OCI-LY3 (cell line): Measurements from ENCODE around the gene SEC31B.

Experiments used
- H2AFZ ChIP-seq: fragments of 200-600, 300-600 bp; shearing (Covaris generic); 2 replicates; pipeline ENCODE4 v1.6.0; 2014; ENCODE audit warnings: antibody characterized with exemption, low read depth, low read length
- H3K27ac ChIP-seq: fragments of 200-600, 300-600 bp; sonication (generic); 2 replicates; pipeline ENCODE4 v1.5.1; 2014; ENCODE audit warnings: mild to moderate bottlenecking, low read length, moderate library complexity, mixed read lengths
- H3K27me3 ChIP-seq: fragments of 200-600, 300-600 bp; sonication (generic); 2 replicates; pipeline ENCODE4 v1.6.1; 2014; ENCODE audit warnings: low read depth, low read length, mixed read lengths
- H3K36me3 ChIP-seq: fragments of 200-600, 300-600 bp; sonication (generic); replicated peaks from 2 replicates; pipeline ENCODE3; 2014; ENCODE audit warnings: low read depth, low read length, mixed read lengths
- H3K4me1 ChIP-seq: fragments of 300-600, 200-600 bp; sonication (generic); 2 replicates; pipeline ENCODE4 v1.6.1; 2014; ENCODE audit warnings: low read length, mixed read lengths
- H3K4me2 ChIP-seq: fragments of 200-600, 300-600 bp; sonication (generic); 2 replicates; pipeline ENCODE4 v1.6.1; 2014; ENCODE audit warnings: low read length, mixed read lengths
- H3K4me3 ChIP-seq: fragments of 300-600, 200-600 bp; sonication (generic); 2 replicates; pipeline ENCODE4 v1.5.1; 2014; ENCODE audit warnings: antibody characterized with exemption, mild to moderate bottlenecking, low read length, moderate library complexity
- H3K79me2 ChIP-seq: fragments of 300-600, 200-600 bp; shearing (Covaris generic); 2 replicates; pipeline ENCODE4 v1.6.1; 2014; ENCODE audit warnings: mild to moderate bottlenecking, low read length, mixed read lengths
- H3K9ac ChIP-seq: fragments of 300-600, 200-600 bp; shearing (Covaris generic); 2 replicates; pipeline ENCODE4 v1.6.0; 2014; ENCODE audit warnings: mild to moderate bottlenecking, low read length, moderate library complexity
- H3K9me3 ChIP-seq: fragments of 200-600, 300-600 bp; shearing (Covaris generic); 2 replicates; pipeline ENCODE4 v1.6.1; 2014; ENCODE audit warnings: low read length, mixed read lengths; ENCODE audit not compliant: insufficient read depth
- H4K20me1 ChIP-seq: fragments of 200-600, 300-600 bp; sonication (generic); 2 replicates; pipeline ENCODE4 v1.6.1; 2016; ENCODE audit warnings: low read length, mixed read lengths; ENCODE audit not compliant: insufficient read depth
- CTCF ChIP-seq: fragments of 200-600, 300-600 bp; sonication (generic); IDR thresholded peaks from 2 replicates; pipeline ENCODE4 v1.5.1; 2014; ENCODE audit warnings: antibody characterized with exemption, low read length, low read depth
- EZH2phosphoT487 ChIP-seq: fragments of 200-600 bp; shearing (Covaris generic); IDR thresholded peaks from 2 replicates; pipeline ENCODE4 v1.6.1; 2018; ENCODE audit warnings: antibody characterized with exemption, mixed run types, low read depth

The SEC31B gene

DNA sequence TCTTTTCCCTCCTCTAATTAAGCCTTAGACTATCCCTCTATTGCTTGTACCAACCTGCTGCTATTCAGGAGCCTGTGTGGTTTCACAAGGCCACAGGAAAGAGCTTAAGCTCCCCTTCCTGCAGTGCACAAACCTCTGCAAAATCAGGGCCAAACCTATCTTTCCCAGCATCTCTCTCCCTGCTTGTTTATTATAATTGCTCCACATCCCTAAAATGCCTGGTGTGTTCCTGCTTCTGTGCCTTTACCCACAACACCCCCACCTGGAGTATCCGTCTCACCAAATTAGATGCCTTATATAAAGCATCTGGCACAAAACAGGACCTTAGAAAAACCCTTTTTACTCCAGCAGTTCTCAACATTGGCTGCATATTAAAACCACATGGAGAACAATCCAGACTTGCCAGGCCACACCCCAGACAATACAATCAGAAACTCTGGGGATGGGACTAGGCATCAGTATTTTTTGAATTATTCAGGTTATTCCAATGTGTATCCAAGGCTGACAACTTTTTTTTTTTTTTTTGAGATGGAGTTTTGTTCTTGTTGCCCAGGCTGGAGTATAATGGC, 16.7 kb downstream of the SEC31B start:
- Histone ChIP-seq H3K9me3 (no peaks in the 10 kb centered on the region), H3K4me2 (no peak overlapping the region), H3K4me1 (no peaks in the 10 kb centered on the region), H3K27me3 (no peaks in the 10 kb centered on the region), H4K20me1 (no peaks in the 10 kb centered on the region), H3K9ac (no peak overlapping the region), H3K27ac (no peak overlapping the region), H3K4me3 (no peak overlapping the region), H2AFZ (no peak overlapping the region), H3K36me3 (no peaks in the 10 kb centered on the region), H3K79me2 (no peaks in the 10 kb centered on the region)
- no peak for TF ChIP-seq CTCF
- no peak for TF ChIP-seq EZH2phosphoT487

GRCh38 chr10:100501423-100501822, 18.2 kb downstream of the SEC31B start:
- TF ChIP-seq CTCF, result no peak
- no peak for TF ChIP-seq EZH2phosphoT487
- no peak overlapping the region for H3K9ac ChIP-seq
- H3K79me2 ChIP-seq, result no peaks in the 10 kb centered on the region
- no peak overlapping the region for H3K27ac ChIP-seq
- H4K20me1 ChIP-seq, result no peaks in the 10 kb centered on the region
- no peak overlapping the region for H2AFZ ChIP-seq
- H3K9me3 ChIP-seq, result no peaks in the 10 kb centered on the region
- no peak overlapping the region for H3K4me3 ChIP-seq
- H3K27me3 ChIP-seq, result no peaks in the 10 kb centered on the region
- H3K36me3 ChIP-seq, result no peaks in the 10 kb centered on the region
- H3K4me1 ChIP-seq, result no peaks in the 10 kb centered on the region
- H3K4me2 ChIP-seq, result no peak overlapping the region

DNA sequence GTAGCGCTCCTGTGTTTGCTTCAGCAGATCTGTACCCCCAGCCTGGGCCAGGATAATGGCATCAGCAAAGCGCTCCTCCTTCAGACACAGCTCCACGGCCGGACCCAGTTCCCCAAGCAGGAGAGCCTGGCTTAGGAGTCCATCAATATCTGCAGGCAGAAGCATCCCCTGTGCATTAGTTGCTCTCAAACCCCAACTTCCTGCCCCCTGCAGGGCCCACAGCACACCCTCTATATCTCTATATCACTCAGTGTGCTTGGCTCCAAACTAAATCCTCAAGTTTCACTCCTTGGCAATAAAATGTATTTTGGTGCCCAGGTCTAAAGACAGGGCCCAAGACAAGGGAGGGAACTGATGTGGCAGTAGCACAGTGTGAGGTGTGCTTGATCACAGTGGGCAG, 21.6 kb downstream of the SEC31B start:
- no peak overlapping the region for H3K4me2 ChIP-seq
- no peak overlapping the region for H3K27ac ChIP-seq
- no peaks in the 10 kb centered on the region for H3K36me3 ChIP-seq
- no peak overlapping the region for H3K9ac ChIP-seq
- H3K9me3 ChIP-seq, result no peaks in the 10 kb centered on the region
- no peaks in the 10 kb centered on the region for H4K20me1 ChIP-seq
- H3K27me3 ChIP-seq, result no peaks in the 10 kb centered on the region
- no peak for TF ChIP-seq CTCF
- no peak for TF ChIP-seq EZH2phosphoT487
- H3K79me2 ChIP-seq, result no peaks in the 10 kb centered on the region
- H3K4me1 ChIP-seq, result no peaks in the 10 kb centered on the region
- no peak overlapping the region for H2AFZ ChIP-seq
- no peak overlapping the region for H3K4me3 ChIP-seq

DNA sequence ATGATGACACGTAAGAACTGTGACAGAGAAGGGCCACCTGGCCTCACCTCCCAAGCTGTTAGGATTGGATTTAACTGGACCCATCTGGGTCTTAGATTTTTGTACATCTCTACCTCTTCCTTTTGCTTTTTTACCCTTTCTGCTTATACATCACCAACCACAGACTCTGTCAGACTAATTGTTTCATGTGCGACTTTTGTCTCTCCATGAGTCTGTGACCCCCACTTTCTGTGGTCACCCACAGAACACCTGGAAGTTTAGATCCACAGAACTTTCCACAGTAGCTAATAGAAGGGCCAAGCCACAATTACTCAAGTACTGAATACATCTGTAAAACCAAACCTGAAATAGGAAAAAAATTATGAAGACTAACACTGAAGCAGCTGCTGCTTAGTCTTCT, 23.1 kb downstream of the SEC31B start:
- no peaks in the 10 kb centered on the region for H3K27me3 ChIP-seq
- no peak overlapping the region for H2AFZ ChIP-seq
- no peak overlapping the region for H3K4me2 ChIP-seq
- H3K27ac ChIP-seq, result no peak overlapping the region
- no peak for TF ChIP-seq CTCF
- no peak for TF ChIP-seq EZH2phosphoT487
- H3K79me2 ChIP-seq, result no peaks in the 10 kb centered on the region
- no peaks in the 10 kb centered on the region for H3K36me3 ChIP-seq
- H3K9me3 ChIP-seq, result no peaks in the 10 kb centered on the region
- no peak overlapping the region for H3K9ac ChIP-seq
- no peaks in the 10 kb centered on the region for H3K4me1 ChIP-seq
- no peak overlapping the region for H3K4me3 ChIP-seq
- no peaks in the 10 kb centered on the region for H4K20me1 ChIP-seq
